CD14-positive monocyte (primary cell): ENCODE data around the gene CAPN3. TPM values are rescaled to one million over a fixed set of nuclear protein-coding genes. Genes with fewer than 3 reads are reported as not detected.
A peak's percentile ranks its signal among the peaks of the same experiment; 100 is the strongest.

Source experiments
- DNase-seq, 3 donors: peaks; one replicate each; pipeline ENCODE4 v3.0.0-alpha.2; 2011 to 2022
- H2AFZ ChIP-seq: 2 replicates; pipeline ENCODE4 v1.6.0; 2012; ENCODE audit warnings: mild to moderate bottlenecking, low read depth, low read length, inconsistent platforms; ENCODE audit not compliant: insufficient read depth, poor library complexity, severe bottlenecking
- H3K27ac ChIP-seq, 2 donors: 1 replicate in 1 of 2; 2 replicates in 1 of 2; pipeline ENCODE4 v1.5.1; 2012 to 2013; ENCODE audit warnings: low read length in 2 of 2, control low read depth in 1 of 2, inconsistent platforms in 1 of 2, low read depth in 1 of 2, mild to moderate bottlenecking in 1 of 2
- H3K27me3 ChIP-seq, 2 donors: one replicate each; pipeline versions ENCODE4 v1.6.0 to v1.6.1; 2011 to 2013; ENCODE audit warnings: low read length in 2 of 2; ENCODE audit not compliant: control insufficient read depth in 2 of 2, insufficient read depth in 2 of 2
- H3K36me3 ChIP-seq, 2 donors: replicated peaks in 1 of 2; 1 replicate in 1 of 2; 2 replicates in 1 of 2; pipeline versions ENCODE4 v1.5.1 to v1.6.1; 2012 to 2013; ENCODE audit warnings: low read length in 2 of 2, control low read depth in 1 of 2, inconsistent platforms in 1 of 2, mild to moderate bottlenecking in 1 of 2; ENCODE audit not compliant: insufficient read depth in 2 of 2, control insufficient read depth in 1 of 2
- H3K4me1 ChIP-seq, 2 donors: 1 replicate in 1 of 2; 2 replicates in 1 of 2; pipeline versions ENCODE4 v1.5.1 to v1.6.1; 2012 to 2013; ENCODE audit warnings: low read length in 2 of 2, control low read depth in 1 of 2, inconsistent platforms in 1 of 2, mild to moderate bottlenecking in 1 of 2, moderate library complexity in 1 of 2; ENCODE audit not compliant: insufficient read depth in 2 of 2, control insufficient read depth in 1 of 2
- H3K4me2 ChIP-seq: replicated peaks from 2 replicates; pipeline ENCODE3; 2012; ENCODE audit warnings: low read length, moderate library complexity, mild to moderate bottlenecking; ENCODE audit not compliant: poor library complexity, severe bottlenecking; ENCODE audit errors: extremely low read depth
- H3K4me3 ChIP-seq, 3 experiments: fragments of 200-600 bp in 1 of 3; sonication (generic) in 1 of 3; replicated peaks in 1 of 3; 1 replicate in 2 of 3; 2 replicates in 1 of 3; pipeline ENCODE4 v1.5.1; 2011 to 2013; ENCODE audit warnings: low read length in 3 of 3, mild to moderate bottlenecking in 3 of 3, control low read depth in 2 of 3, low read depth in 2 of 3, inconsistent platforms in 1 of 3, moderate library complexity in 1 of 3
- H3K79me2 ChIP-seq: 2 replicates; pipeline ENCODE4 v1.6.0; 2012; ENCODE audit warnings: mild to moderate bottlenecking, control low read depth, inconsistent platforms, low read length, moderate library complexity; ENCODE audit not compliant: insufficient read depth
- H3K9ac ChIP-seq: 2 replicates; pipeline ENCODE4 v1.6.0; 2017; ENCODE audit warnings: low read length, mild to moderate bottlenecking; ENCODE audit not compliant: insufficient read depth, poor library complexity, severe bottlenecking
- H3K9me3 ChIP-seq, 2 donors: replicated peaks in 1 of 2; 1 replicate in 1 of 2; 2 replicates in 1 of 2; pipeline versions ENCODE4 v1.5.1 to v1.6.1; 2012 to 2013; ENCODE audit warnings: low read length in 2 of 2, control low read depth in 1 of 2; ENCODE audit not compliant: control insufficient read depth in 1 of 2, insufficient read depth in 1 of 2
- H4K20me1 ChIP-seq: 2 replicates; pipeline ENCODE4 v1.6.0; 2012; ENCODE audit warnings: mild to moderate bottlenecking, low read length, control low read depth, moderate library complexity; ENCODE audit not compliant: insufficient read depth
- H3K27ac Mint-ChIP-seq, 7 donors: one replicate each; pipeline ENCODE4 v1.8.0; 2020; ENCODE audit warnings: mild to moderate bottlenecking in 7 of 7, mixed read lengths in 7 of 7, moderate library complexity in 6 of 7, inconsistent platforms in 2 of 7
- H3K27me3 Mint-ChIP-seq, 3 donors: one replicate each; pipeline ENCODE4 v1.8.0; 2021 to 2022; ENCODE audit warnings: low read depth in 3 of 3, mild to moderate bottlenecking in 3 of 3, mixed read lengths in 3 of 3, moderate library complexity in 3 of 3, inconsistent platforms in 1 of 3
- H3K36me3 Mint-ChIP-seq, 2 donors: one replicate each; pipeline ENCODE4 v1.8.0; 2020; ENCODE audit warnings: mixed read lengths in 2 of 2, inconsistent platforms in 1 of 2, mild to moderate bottlenecking in 1 of 2
- H3K4me1 Mint-ChIP-seq: one replicate; pipeline ENCODE4 v1.8.0; 2020; ENCODE audit warnings: mild to moderate bottlenecking, mixed read lengths
- H3K4me3 Mint-ChIP-seq, 2 donors: one replicate each; pipeline ENCODE4 v1.8.0; 2020; ENCODE audit warnings: mild to moderate bottlenecking in 2 of 2, mixed read lengths in 2 of 2, moderate library complexity in 1 of 2
- H3K9me3 Mint-ChIP-seq, 7 donors: one replicate each; pipeline ENCODE4 v1.8.0; 2020 to 2022; ENCODE audit warnings: mixed read lengths in 7 of 7, mild to moderate bottlenecking in 6 of 7, moderate library complexity in 6 of 7, inconsistent platforms in 2 of 7
- WGBS: methylation state at CpG from one replicate; pipeline ENCODE4 v1.1.5; 2013; ENCODE audit warnings: missing lambda C conversion rate; ENCODE audit not compliant: insufficient coverage; 5-methylcytosine and 5-hydroxymethylcytosine counted together
- intact Hi-C, 2 donors: fragments of 100-400 bp; cut with micrococcal nuclease; formaldehyde crosslinking; loops; one replicate each; pipeline versions ENCODE4 v1.15.0 to v1.15.1; 2023
- polyA plus RNA-seq, 3 donors: library from polyadenylated mRNA; depleted of rRNA in 1 of 3; unstranded in 2 of 3; stranded (reverse) in 1 of 3; fragments of 300-500 nt in 2 of 3; fragments of >200 nt in 1 of 3; fragmentation: Illumina TruSeq in 2 of 3; gene quantifications; 1 replicate in 2 of 3; 2 replicates in 1 of 3; pipeline ENCODE4 v1.2.3, GENCODE V29; 2012 to 2021
- TF ChIP-seq, protein P1 (sequence below): fragments of 200-600 bp; IDR thresholded peaks from one replicate; pipeline ENCODE4 v1.8.0; 2022; ENCODE audit warnings: antibody characterized with exemption, mild to moderate bottlenecking

The CAPN3 gene
- polyA plus RNA-seq, 3 donors = 2.9 to 76.5 (median 3.6) TPM

DNA sequence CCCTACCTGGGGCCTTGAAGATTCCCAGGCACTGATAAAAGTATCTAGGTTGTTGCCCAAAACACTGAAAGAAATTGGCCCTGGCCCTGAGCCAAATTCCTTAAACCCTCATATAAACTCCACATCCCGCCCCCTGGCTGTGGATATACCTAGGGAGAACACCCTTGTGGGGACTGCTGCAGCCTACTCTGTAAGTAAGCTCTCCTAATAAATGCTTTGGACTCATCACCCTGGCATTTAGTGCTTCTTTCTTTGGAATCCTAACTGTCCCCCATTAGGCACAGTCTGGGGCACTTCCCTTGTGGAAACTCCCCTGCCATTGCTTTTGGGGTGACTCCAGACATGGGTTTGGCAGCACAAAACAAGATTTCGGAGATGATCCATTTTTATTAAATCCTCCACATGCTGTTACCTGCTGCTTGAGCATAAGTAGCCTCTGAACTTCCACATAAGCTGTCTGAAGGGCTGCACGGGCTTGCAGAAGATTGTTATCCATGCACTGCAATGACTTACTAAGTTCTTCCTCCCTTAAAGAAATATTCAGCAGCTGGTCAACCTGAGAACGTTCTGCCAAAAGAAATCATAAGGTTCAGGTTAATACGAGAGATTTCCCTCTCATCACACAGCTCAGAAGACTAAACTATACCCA, 85.2 kb downstream of the CAPN3 start:
- peak overlapping the region in 1 of 7 donors; percentile 58 for H3K27ac Mint-ChIP-seq

DNA sequence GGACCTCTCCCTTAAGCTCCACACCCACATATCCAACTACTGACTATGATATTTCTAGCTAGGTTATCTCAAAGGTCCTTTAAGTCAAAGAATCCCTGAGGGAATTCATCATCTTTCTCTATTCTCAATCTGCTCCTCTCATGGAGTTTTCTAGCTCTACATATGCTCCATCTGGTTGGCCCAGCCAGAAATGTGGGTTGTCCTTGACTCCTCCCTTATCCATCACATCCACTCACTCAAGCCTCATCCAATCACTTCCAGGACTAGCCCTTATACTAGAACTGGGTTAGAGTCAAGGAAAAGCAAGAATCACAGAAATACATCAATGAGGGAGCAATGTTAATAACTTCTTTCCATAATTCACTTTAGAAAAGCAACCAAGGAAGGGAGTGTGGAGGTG, 86.2 kb downstream of the CAPN3 start:
- H2AFZ ChIP-seq = no peak overlapping the region
- peaks cover 88% of the 10 kb centered on the region for H4K20me1 ChIP-seq
- H3K27ac Mint-ChIP-seq = peak overlapping the region in 2 of 7 donors; percentile 48 to 55
- DNase-seq = no peak
- intact Hi-C loops = no loop called here
- H3K36me3 ChIP-seq = peaks cover 86 to 97% of the 10 kb centered on the region in 2 donors
- no peak overlapping the region for H3K4me2 ChIP-seq
- TF ChIP-seq, protein P1, sequence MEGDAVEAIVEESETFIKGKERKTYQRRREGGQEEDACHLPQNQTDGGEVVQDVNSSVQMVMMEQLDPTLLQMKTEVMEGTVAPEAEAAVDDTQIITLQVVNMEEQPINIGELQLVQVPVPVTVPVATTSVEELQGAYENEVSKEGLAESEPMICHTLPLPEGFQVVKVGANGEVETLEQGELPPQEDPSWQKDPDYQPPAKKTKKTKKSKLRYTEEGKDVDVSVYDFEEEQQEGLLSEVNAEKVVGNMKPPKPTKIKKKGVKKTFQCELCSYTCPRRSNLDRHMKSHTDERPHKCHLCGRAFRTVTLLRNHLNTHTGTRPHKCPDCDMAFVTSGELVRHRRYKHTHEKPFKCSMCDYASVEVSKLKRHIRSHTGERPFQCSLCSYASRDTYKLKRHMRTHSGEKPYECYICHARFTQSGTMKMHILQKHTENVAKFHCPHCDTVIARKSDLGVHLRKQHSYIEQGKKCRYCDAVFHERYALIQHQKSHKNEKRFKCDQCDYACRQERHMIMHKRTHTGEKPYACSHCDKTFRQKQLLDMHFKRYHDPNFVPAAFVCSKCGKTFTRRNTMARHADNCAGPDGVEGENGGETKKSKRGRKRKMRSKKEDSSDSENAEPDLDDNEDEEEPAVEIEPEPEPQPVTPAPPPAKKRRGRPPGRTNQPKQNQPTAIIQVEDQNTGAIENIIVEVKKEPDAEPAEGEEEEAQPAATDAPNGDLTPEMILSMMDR = no peak
- no peaks in the 10 kb centered on the region for H3K9me3 ChIP-seq
- peaks cover 70 to 85% of the 10 kb centered on the region in 2 donors for H3K36me3 Mint-ChIP-seq
- no peak overlapping the region for H3K4me3 Mint-ChIP-seq
- peaks cover 42% of the 10 kb centered on the region for H3K79me2 ChIP-seq
- H3K4me1 Mint-ChIP-seq = no peaks in the 10 kb centered on the region
- no peaks in the 10 kb centered on the region for H3K4me1 ChIP-seq
- peak overlapping the region in 1 of 2 donors; percentile 24 for H3K27ac ChIP-seq
- H3K9me3 Mint-ChIP-seq = no peaks in the 10 kb centered on the region
- H3K27me3 ChIP-seq = no peaks in the 10 kb centered on the region
- H3K27me3 Mint-ChIP-seq = no peaks in the 10 kb centered on the region
- H3K9ac ChIP-seq = no peak overlapping the region
- H3K4me3 ChIP-seq = no peak overlapping the region

More for the DNA sequence above, 85.2 kb downstream of the CAPN3 start:
- Histone ChIP-seq H3K4me2 (no peak overlapping the region), H3K4me1 (no peaks in the 10 kb centered on the region), H4K20me1 (peaks cover 85% of the 10 kb centered on the region), H3K27ac (peak overlapping the region in 1 of 2 donors; percentile 33), H3K79me2 (peaks cover 32% of the 10 kb centered on the region), H3K4me3 (no peak overlapping the region), H2AFZ (no peak overlapping the region), H3K27me3 (no peaks in the 10 kb centered on the region), H3K36me3 (peaks cover 86 to 97% of the 10 kb centered on the region in 2 donors), H3K9me3 (no peaks in the 10 kb centered on the region), H3K9ac (no peak overlapping the region)
- Mint-ChIP-seq H3K4me3 (no peak overlapping the region), H3K4me1 (no peaks in the 10 kb centered on the region), H3K27me3 (no peaks in the 10 kb centered on the region), H3K9me3 (no peaks in the 10 kb centered on the region), H3K36me3 (peaks cover 66 to 82% of the 10 kb centered on the region in 2 donors)
- DNase-seq = no peak
- TF ChIP-seq, protein P1 = no peak
- WGBS = 100% methylated on average over 2 of the region's 5 CpGs
- intact Hi-C loops = no loop called here
